Muscle of leg (tissue), 16 donors: ENCODE results near the gene FANCM. TPM values are rescaled to one million over a fixed set of nuclear protein-coding genes. Genes with fewer than 3 reads are reported as not detected.
A peak's percentile ranks its signal among the peaks of the same experiment; 100 is the strongest.

Experiments
- DNase-seq: peaks from one replicate; pipeline ENCODE4 v3.0.0; 2013
- H3K27ac ChIP-seq: one replicate; pipeline ENCODE4 v1.5.1; 2013; ENCODE audit warnings: mild to moderate bottlenecking, low read length, control low read depth
- H3K27me3 ChIP-seq: one replicate; pipeline ENCODE4 v1.6.1; 2013; ENCODE audit warnings: low read length; ENCODE audit not compliant: control insufficient read depth, insufficient read depth
- H3K36me3 ChIP-seq: one replicate; pipeline ENCODE4 v1.6.1; 2013; ENCODE audit warnings: low read length; ENCODE audit not compliant: control insufficient read depth, insufficient read depth
- H3K4me1 ChIP-seq: one replicate; pipeline ENCODE4 v1.6.1; 2013; ENCODE audit warnings: low read length; ENCODE audit not compliant: control insufficient read depth, insufficient read depth
- H3K4me3 ChIP-seq: one replicate; pipeline ENCODE4 v1.5.1; 2013; ENCODE audit warnings: low read length, control low read depth
- H3K9me3 ChIP-seq: replicated peaks from 2 replicates; pipeline ENCODE4 v1.6.1; 2013; ENCODE audit warnings: low read depth, low read length; ENCODE audit not compliant: control insufficient read depth
- WGBS: methylation state at CpG from one replicate; pipeline ENCODE4 v1.1.5; 2013; ENCODE audit warnings: missing lambda C conversion rate; ENCODE audit not compliant: insufficient coverage; 5-methylcytosine and 5-hydroxymethylcytosine counted together
- long read RNA-seq, 11 donors: transcript quantifications; one replicate each; lab custom pipeline, GENCODE V29; 2026
- polyA plus RNA-seq, 8 donors: library from polyadenylated mRNA; unstranded; fragments of 120-200 nt; gene quantifications; one replicate each; pipeline versions ENCODE4 v1.2.1 to v1.2.3, GENCODE V29; 2013; ENCODE audit warnings: inconsistent platforms in 1 of 8, low replicate concordance in 1 of 8; ENCODE audit not compliant: insufficient read length in 8 of 8, insufficient read depth in 1 of 8
- total RNA-seq: library from RNA; stranded (reverse); fragments of 120-200 nt; gene quantifications from one replicate; pipeline ENCODE4 v1.2.4, GENCODE V29; 2013

The FANCM gene
- total RNA-seq (7.1 TPM), polyA plus RNA-seq (1 to 10 TPM; 5.5 to 8.5 (median 7.6) TPM)
- long read RNA-seq, donor 1, result 0 reads
- long read RNA-seq, donor 2, result 0 reads
- long read RNA-seq, donor 3, partial matches to known transcripts, result 0 of 1 reads
- long read RNA-seq, donor 3, other reads (novel, unspliced or antisense), result 0 of 1 reads
- long read RNA-seq, donor 4, partial matches to known transcripts, result 0 of 1 reads
- long read RNA-seq, donor 4, other reads (novel, unspliced or antisense), result 0 of 1 reads
- long read RNA-seq, donor 5, result 0 reads
- long read RNA-seq, donor 6, partial matches to known transcripts, result 0 of 1 reads
- long read RNA-seq, donor 6, other reads (novel, unspliced or antisense), result 0 of 1 reads
- long read RNA-seq, donor 7, partial matches to known transcripts, result 0 of 2 reads
- long read RNA-seq, donor 7, other reads (novel, unspliced or antisense), result 0 of 2 reads
- long read RNA-seq, donor 8, result 0 reads
- long read RNA-seq, donor 9, partial matches to known transcripts, result 0 of 2 reads
- long read RNA-seq, donor 9, other reads (novel, unspliced or antisense), result 0 of 2 reads
- long read RNA-seq, donor 10, result 0 reads
- long read RNA-seq, donor 11, result 0 reads

DNA sequence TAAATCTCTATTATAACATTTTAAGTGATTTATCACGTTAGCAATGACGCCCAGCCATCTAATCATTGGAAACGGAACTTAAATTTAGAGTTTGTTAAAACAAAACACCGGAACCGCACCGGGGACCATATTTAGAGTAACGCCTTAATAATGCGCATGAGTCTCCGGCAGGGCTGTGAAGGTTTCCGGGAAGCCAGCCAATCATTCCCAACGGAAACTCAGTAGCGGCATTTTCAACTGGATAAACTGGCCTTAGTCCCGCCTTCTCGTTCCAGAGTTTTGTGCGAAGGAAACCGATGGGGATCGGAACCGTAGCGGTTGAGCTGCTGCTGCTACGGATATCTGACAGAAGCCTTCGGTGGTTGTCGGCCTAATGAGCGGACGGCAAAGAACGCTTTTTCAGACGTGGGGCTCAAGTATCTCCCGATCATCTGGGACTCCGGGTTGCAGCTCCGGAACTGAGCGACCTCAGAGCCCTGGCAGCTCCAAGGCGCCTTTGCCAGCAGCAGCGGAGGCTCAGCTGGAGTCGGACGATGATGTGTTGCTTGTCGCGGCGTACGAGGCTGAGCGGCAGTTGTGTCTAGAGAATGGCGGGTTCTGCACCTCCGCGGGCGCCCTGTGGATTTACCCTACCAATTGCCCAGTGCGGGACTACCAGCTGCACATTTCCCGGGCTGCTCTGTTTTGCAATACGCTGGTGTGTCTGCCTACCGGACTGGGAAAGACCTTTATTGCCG lies at the start of gene FANCM:
Gene FANCM (plus strand): TSS at position 272 of the 737 bp plus-strand sequence. CDS start 102 bp downstream, at position 374.
- under 1% methylated on average over 46 of the region's 48 CpGs for WGBS
- Histone ChIP-seq H3K9me3 (no peaks in the 10 kb centered on the region), H3K4me3 (peak within 1 kb of the TSS; percentile 57), H3K4me1 (peaks cover 3% of the 10 kb centered on the region), H3K27me3 (no peaks in the 10 kb centered on the region), H3K27ac (peak within 1 kb of the TSS; percentile 98), H3K36me3 (no peaks in the 10 kb centered on the region)
- DNase-seq, result peak; percentile 99

DNA sequence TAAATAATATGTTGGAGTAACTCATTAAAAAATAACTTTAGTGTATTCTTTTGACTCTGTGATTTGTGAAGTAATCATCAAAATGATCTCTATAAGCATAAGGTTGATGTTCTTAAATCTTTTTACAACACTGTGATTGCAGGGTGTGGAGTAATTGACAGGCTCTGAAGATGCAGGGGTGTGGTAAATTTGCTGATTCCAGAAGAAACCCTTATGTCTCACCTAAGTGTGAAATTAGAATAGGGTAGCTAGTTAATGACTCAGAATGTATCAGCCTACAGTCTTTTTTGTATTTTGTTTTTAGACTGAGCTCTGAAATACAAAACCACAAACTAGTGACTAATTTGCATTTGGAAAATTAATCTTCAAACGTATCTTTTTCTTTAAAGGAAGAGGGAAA lies 45.9 kb upstream of the FANCM start:
- Histone ChIP-seq H3K4me3 (no peak overlapping the region), H3K36me3 (no peaks in the 10 kb centered on the region), H3K9me3 (no peaks in the 10 kb centered on the region), H3K4me1 (peaks cover 6% of the 10 kb centered on the region), H3K27ac (no peak overlapping the region), H3K27me3 (no peaks in the 10 kb centered on the region)
- DNase-seq, result no peak
- no CpG with 5 or more reads among the region's 1 CpG for WGBS

DNA sequence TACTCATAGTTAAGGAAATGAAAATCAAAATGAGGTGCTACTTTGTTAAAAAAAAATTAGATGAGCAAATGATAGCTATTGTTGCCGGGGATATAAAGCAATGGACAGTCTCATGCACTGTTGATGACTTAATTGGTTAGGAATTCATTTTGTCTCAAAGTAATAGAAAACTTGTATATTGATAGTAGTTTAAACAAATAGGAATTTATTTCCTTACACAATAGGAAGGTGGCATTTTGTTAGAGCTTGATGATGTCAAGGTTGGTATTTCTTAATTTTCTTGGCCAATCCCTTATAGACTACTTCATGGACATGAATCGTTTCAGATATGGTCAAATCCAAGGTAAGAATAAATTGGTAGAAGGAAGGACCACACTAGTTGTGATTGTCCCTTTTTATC lies 44.0 kb upstream of the FANCM start:
- no CpG with 5 or more reads among the region's 2 CpGs for WGBS
- Histone ChIP-seq H3K36me3 (peaks cover 10% of the 10 kb centered on the region), H3K9me3 (no peaks in the 10 kb centered on the region), H3K4me3 (no peak overlapping the region), H3K27ac (no peak overlapping the region), H3K27me3 (no peaks in the 10 kb centered on the region), H3K4me1 (no peaks in the 10 kb centered on the region)
- DNase-seq, result no peak

DNA sequence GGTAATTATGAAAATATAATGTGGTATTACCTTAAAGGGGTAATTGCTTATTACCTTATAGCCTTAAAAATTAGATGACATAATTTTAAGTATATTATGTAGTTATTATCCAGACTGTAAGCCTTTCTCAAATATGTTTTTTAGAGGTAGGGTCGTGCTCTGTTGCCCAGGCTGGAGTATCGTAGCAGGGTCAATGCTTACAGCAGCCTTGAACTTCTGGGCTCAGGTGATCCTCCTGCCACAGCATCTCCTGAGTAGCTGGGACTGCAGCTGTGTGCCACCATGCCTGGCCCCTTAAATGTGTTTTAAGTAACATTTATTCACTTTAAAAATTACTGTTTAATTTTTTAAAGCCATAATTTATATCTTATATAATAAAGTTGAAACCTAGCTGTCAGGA lies 41.5 kb upstream of the FANCM start:
- Histone ChIP-seq H3K36me3 (peaks cover 11% of the 10 kb centered on the region), H3K4me3 (no peak overlapping the region), H3K27ac (no peak overlapping the region), H3K4me1 (no peaks in the 10 kb centered on the region), H3K9me3 (no peaks in the 10 kb centered on the region), H3K27me3 (no peaks in the 10 kb centered on the region)
- no CpG with 5 or more reads among the region's 2 CpGs for WGBS
- DNase-seq, result no peak

GRCh38 chr14:45095143-45095542 lies 40.6 kb upstream of the FANCM start:
- H3K4me3 ChIP-seq, result no peak overlapping the region
- H3K4me1 ChIP-seq, result no peaks in the 10 kb centered on the region
- H3K27me3 ChIP-seq, result no peaks in the 10 kb centered on the region
- DNase-seq, result no peak
- H3K9me3 ChIP-seq, result no peaks in the 10 kb centered on the region
- H3K36me3 ChIP-seq, result peaks cover 17% of the 10 kb centered on the region
- no peak overlapping the region for H3K27ac ChIP-seq
- no CpG with 5 or more reads among the region's 4 CpGs for WGBS

- 100% methylated on average over 3 of the region's 4 CpGs for WGBS
- Histone ChIP-seq H3K4me1 (no peaks in the 10 kb centered on the region), H3K4me3 (no peak overlapping the region), H3K27ac (no peak overlapping the region), H3K27me3 (no peaks in the 10 kb centered on the region), H3K36me3 (peaks cover 19% of the 10 kb centered on the region), H3K9me3 (no peaks in the 10 kb centered on the region)
- no peak for DNase-seq
Observed at GRCh38 chr14:45096218-45096617, 39.5 kb upstream of the FANCM start.

GRCh38 chr14:45103806-45104205 lies 31.9 kb upstream of the FANCM start:
- Histone ChIP-seq H3K36me3 (peaks cover 21% of the 10 kb centered on the region), H3K4me3 (no peak overlapping the region), H3K9me3 (no peaks in the 10 kb centered on the region), H3K27ac (no peak overlapping the region), H3K27me3 (no peaks in the 10 kb centered on the region), H3K4me1 (no peaks in the 10 kb centered on the region)
- DNase-seq, result no peak

DNA sequence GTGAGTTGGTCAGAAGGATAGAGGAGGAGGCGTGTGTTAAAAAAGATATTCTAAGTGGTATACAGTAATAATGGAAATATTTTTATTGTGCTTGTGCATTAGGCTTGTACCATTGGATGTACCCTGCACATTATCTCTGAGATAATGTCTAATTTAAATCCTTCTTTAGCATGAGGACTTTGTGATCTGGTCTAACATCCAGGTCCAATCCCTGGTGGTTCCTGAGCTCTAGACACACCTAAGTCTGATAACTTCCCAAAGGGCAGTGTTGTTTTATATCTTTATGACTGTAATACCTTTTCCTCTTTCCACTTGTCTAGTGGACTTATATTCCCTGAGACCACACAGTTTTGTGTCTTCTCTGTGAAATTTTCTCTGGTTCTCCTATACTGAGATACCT lies 31.2 kb upstream of the FANCM start:
- no peaks in the 10 kb centered on the region for H3K27me3 ChIP-seq
- no peak overlapping the region for H3K27ac ChIP-seq
- no peaks in the 10 kb centered on the region for H3K9me3 ChIP-seq
- peaks cover 25% of the 10 kb centered on the region for H3K36me3 ChIP-seq
- no CpG with 5 or more reads among the region's 1 CpG for WGBS
- H3K4me3 ChIP-seq, result no peak overlapping the region
- no peaks in the 10 kb centered on the region for H3K4me1 ChIP-seq
- DNase-seq, result no peak

- no peak for DNase-seq
- no peaks in the 10 kb centered on the region for H3K4me1 ChIP-seq
- H3K27me3 ChIP-seq, result no peaks in the 10 kb centered on the region
- H3K4me3 ChIP-seq, result no peak overlapping the region
- peaks cover 38% of the 10 kb centered on the region for H3K36me3 ChIP-seq
- WGBS, result 83% methylated on average over 3 of the region's 6 CpGs
- H3K9me3 ChIP-seq, result no peaks in the 10 kb centered on the region
- no peak overlapping the region for H3K27ac ChIP-seq
Observed at GRCh38 chr14:45112896-45113781, 22.6 kb upstream of the FANCM start.
